ENCODE data around the gene LMBRD1.
"Not testable (repeated sequence)": the region's sequence is repeated elsewhere in the genome, so short reads cannot be mapped to it uniquely, and the experiment has no call there.

LMBRD1 gene

GRCh38 chr6:69795469-69796072, 1.2 kb downstream of the LMBRD1 start:
- DNase-seq, result no peak

- no peak for DNase-seq
Observed at GRCh38 chr6:69792292-69792691, 4.5 kb downstream of the LMBRD1 start.

GRCh38 chr6:69791065-69791471, 5.7 kb downstream of the LMBRD1 start:
- peak; percentile 2 for DNase-seq

GRCh38 chr6:69790629-69791028, 6.2 kb downstream of the LMBRD1 start:
- DNase-seq, result no peak

GRCh38 chr6:69789578-69789977, 7.2 kb downstream of the LMBRD1 start:
- no peak for DNase-seq

- DNase-seq, result not testable (repeated sequence)
Observed at GRCh38 chr6:69787436-69787835, 9.4 kb downstream of the LMBRD1 start.

- no peak for DNase-seq
Observed at GRCh38 chr6:69785697-69786096, 11.1 kb downstream of the LMBRD1 start.

GRCh38 chr6:69784595-69785377, 12.0 kb downstream of the LMBRD1 start:
- no peak for DNase-seq

GRCh38 chr6:69783108-69783507, 13.7 kb downstream of the LMBRD1 start:
- DNase-seq, result no peak

- DNase-seq, result no peak
Observed at GRCh38 chr6:69780585-69781178, 16.1 kb downstream of the LMBRD1 start.

- no peak for DNase-seq
Observed at GRCh38 chr6:69775941-69776340, 20.9 kb downstream of the LMBRD1 start.

GRCh38 chr6:69775585-69775849, 21.3 kb downstream of the LMBRD1 start:
- no peak for DNase-seq

- DNase-seq, result no peak
Observed at GRCh38 chr6:69774740-69775584, 21.8 kb downstream of the LMBRD1 start.

GRCh38 chr6:69771158-69771906, 25.5 kb downstream of the LMBRD1 start:
- no peak for DNase-seq

- DNase-seq, result no peak
Observed at GRCh38 chr6:69768664-69769063, 28.1 kb downstream of the LMBRD1 start.

GRCh38 chr6:69763763-69764162, 33.0 kb downstream of the LMBRD1 start:
- DNase-seq, result no peak

- no peak for DNase-seq
Observed at GRCh38 chr6:69761853-69762252, 35.0 kb downstream of the LMBRD1 start.

GRCh38 chr6:69758214-69758613, 38.6 kb downstream of the LMBRD1 start:
- DNase-seq, result no peak

- no peak for DNase-seq
Observed at GRCh38 chr6:69756907-69757306, 39.9 kb downstream of the LMBRD1 start.

GRCh38 chr6:69756366-69756765, 40.4 kb downstream of the LMBRD1 start:
- DNase-seq, result no peak

- DNase-seq, result peak; percentile 2
Observed at GRCh38 chr6:69735027-69735426, 61.8 kb downstream of the LMBRD1 start.

- peak; percentile 8 for DNase-seq
Observed at GRCh38 chr6:69732640-69733039, 64.2 kb downstream of the LMBRD1 start.

GRCh38 chr6:69732045-69732444, 64.8 kb downstream of the LMBRD1 start:
- DNase-seq, result no peak
